HG03575 (cell line): ENCODE data around the gene POLG.
"Not testable (repeated sequence)": the region's sequence is repeated elsewhere in the genome, so short reads cannot be mapped to it uniquely, and the experiment has no call there.

Experiments used
- ATAC-seq: cut with Tn5 transposase; IDR thresholded peaks from one replicate; pipeline ENCODE4 v1.9.1; 2021; ENCODE audit not compliant: unreplicated experiment, insufficient number of reproducible peaks, low FRiP score; ENCODE audit errors: extremely low read depth

The POLG gene

GRCh38 chr15:89307046-89307587, 27.5 kb downstream of the POLG start:
- no peak for ATAC-seq

GRCh38 chr15:89305395-89305794, 29.2 kb downstream of the POLG start:
- no peak for ATAC-seq

- no peak for ATAC-seq
Measured at GRCh38 chr15:89303986-89304385, 30.6 kb downstream of the POLG start.

GRCh38 chr15:89301304-89302089, 33.1 kb downstream of the POLG start:
- no peak for ATAC-seq

GRCh38 chr15:89299896-89300295, 34.7 kb downstream of the POLG start:
- ATAC-seq: no peak

- ATAC-seq: no peak
Measured at GRCh38 chr15:89293012-89293411, 41.6 kb downstream of the POLG start.

GRCh38 chr15:89291934-89292438, 42.6 kb downstream of the POLG start:
- ATAC-seq: no peak

GRCh38 chr15:89283201-89283600, 51.4 kb downstream of the POLG start:
- ATAC-seq: no peak

- ATAC-seq: no peak
Measured at GRCh38 chr15:89282631-89283030, 52.0 kb downstream of the POLG start.

GRCh38 chr15:89278307-89278706, 56.3 kb downstream of the POLG start:
- ATAC-seq: no peak

GRCh38 chr15:89277281-89277680, 57.3 kb downstream of the POLG start:
- ATAC-seq: not testable (repeated sequence)
